ENCODE measurements around the gene TAB2. TPM values are rescaled to one million over a fixed set of nuclear protein-coding genes. Genes with fewer than 3 reads are reported as not detected.

TAB2 gene
- total RNA-seq, 3 donors from 2014 or later: 63.3 to 91.0 (median 75.8) TPM

DNA sequence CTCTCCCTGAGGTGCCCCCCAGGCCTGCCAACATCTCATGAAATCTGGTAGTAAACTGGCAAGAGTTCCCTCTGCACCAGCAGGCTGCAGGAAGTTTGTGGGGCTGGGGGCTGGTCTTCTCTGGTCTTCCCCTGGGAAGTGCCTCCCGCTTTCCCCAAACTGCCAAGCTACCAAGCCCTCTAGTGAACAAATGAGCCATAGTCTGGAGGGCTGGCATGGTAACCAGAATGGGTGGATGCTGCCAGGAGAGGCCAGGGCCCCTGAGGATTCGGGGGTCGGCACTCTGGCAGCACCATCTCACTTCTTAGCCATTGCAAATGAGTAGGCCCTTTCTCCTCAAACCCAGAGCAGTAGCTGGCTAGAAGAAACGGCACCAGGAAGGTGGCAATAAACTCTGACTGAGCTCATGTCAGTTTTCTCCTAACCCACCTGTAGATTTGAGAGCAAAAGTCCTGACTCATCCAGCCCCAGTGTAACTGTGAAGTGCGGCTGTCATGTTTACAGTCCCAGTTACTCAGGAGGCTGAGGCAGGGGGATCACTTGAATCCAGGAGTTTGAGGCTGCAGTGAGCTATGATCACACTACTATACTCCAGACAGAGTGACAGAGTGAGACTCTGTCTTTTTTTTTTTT, 131.4 kb downstream of the TAB2 start:
- H3K27me3 ChIP-seq: no peaks in the 10 kb centered on the region
- H3K4me3 ChIP-seq: no peak overlapping the region
- no peaks in the 10 kb centered on the region for H3K36me3 ChIP-seq
- H3K4me1 ChIP-seq: peaks cover 4 to 6% of the 10 kb centered on the region in 2 donors
- intact Hi-C loops (cut with DNase I; ENCODE audit: low total_unique reads): no loop called here
- DNase-seq (ENCODE audit: low spot score in 2 of 2): no peak
- TF ChIP-seq, protein P1, sequence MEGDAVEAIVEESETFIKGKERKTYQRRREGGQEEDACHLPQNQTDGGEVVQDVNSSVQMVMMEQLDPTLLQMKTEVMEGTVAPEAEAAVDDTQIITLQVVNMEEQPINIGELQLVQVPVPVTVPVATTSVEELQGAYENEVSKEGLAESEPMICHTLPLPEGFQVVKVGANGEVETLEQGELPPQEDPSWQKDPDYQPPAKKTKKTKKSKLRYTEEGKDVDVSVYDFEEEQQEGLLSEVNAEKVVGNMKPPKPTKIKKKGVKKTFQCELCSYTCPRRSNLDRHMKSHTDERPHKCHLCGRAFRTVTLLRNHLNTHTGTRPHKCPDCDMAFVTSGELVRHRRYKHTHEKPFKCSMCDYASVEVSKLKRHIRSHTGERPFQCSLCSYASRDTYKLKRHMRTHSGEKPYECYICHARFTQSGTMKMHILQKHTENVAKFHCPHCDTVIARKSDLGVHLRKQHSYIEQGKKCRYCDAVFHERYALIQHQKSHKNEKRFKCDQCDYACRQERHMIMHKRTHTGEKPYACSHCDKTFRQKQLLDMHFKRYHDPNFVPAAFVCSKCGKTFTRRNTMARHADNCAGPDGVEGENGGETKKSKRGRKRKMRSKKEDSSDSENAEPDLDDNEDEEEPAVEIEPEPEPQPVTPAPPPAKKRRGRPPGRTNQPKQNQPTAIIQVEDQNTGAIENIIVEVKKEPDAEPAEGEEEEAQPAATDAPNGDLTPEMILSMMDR (IDR thresholded peaks at IDR 0.05): no peak
- TF ChIP-seq POLR2AphosphoS5 (IDR thresholded peaks at IDR 0.05): no peak
- no peak for TF ChIP-seq POLR2A (IDR thresholded peaks at IDR 0.05)
- no peaks in the 10 kb centered on the region for H3K9me3 ChIP-seq
- H3K27ac ChIP-seq: no peak overlapping the region

DNA sequence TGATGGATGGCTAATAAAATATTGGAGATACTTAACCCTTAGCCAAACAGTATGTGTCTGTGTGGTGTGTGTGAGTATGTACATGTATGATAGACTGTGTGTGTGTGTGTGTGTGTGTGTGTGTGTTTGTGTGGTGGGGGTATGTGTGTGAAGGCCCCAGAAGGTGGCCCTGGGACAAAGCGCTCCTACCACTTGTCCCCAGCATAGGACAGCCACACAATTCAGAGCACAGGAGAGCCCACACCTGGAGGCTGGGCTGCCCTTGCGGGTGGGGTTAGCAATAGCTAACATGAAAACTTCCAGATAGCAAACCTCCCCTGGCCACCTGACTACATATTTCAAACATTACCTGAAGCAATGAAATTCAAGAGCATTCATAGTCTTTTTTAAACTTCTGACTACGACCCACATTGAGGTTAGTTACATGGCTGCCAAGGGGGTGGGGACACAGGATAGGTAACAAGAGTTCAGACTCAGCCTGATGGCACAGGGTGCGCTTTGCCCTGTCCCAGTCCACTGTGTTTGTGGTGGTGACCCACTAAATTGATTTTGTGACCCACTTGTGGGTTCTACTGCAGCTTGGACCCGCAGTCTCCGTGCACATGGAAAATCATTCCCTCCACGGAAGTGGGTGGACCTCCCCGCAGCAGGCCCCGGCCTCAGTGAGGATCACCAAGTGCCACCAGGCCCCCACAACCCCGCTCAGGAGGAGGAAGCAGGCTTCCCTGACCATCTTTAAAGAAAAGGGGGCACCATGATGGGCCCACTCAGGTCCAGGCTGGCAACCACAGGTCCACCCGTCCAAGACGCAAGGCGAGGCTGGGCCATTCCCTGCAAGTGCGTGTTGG, 132.5 kb downstream of the TAB2 start:
- Histone ChIP-seq H3K4me1 (peaks cover 13 to 15% of the 10 kb centered on the region in 2 donors), H3K27me3 (no peaks in the 10 kb centered on the region), H3K9me3 (no peaks in the 10 kb centered on the region), H3K27ac (no peak overlapping the region), H3K4me3 (peak overlapping the region; percentile 40 to 80 (median 48)), H3K36me3 (no peaks in the 10 kb centered on the region)
- intact Hi-C loops (cut with DNase I; ENCODE audit: low total_unique reads): no loop called here
- TF ChIP-seq, protein P1 (IDR thresholded peaks at IDR 0.05): no peak
- no peak for TF ChIP-seq POLR2AphosphoS5 (IDR thresholded peaks at IDR 0.05)
- no peak for TF ChIP-seq POLR2A (IDR thresholded peaks at IDR 0.05)
- DNase-seq (ENCODE audit: low spot score in 2 of 2): no peak

DNA sequence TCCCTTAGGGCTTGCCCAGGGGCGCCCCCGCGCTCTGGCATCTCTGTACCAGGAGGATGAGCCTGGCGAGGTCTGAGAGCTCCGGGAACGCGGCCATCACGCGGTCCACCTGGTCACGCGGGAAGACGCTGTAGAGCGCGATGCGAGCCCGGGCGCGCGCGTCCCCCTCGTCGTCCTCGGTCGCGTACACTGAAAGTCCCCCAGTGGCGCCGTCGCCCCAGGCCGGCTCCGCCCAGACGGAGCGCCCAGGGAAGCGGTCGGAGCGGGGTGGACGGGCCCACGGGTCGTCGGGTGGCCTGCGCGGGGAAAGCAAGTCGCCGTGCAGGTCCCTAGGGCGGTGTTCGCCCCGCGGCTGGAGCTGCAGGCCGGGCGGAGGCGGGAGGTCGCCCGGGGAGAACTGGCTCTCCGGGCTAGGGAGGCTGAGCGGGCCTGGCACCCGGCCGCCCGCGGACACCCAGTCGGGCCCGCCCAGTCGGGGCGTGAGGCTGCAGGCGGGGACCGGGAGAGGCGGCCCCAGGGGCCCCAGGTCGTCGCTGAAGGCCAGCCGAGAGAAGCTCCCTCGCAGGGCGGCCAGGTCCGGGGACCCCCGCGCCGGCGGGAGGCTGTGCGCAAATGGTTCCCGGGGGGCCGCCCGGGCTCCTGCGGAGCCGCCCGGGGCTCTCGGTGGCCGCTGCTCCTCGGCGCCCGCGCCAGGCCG, 133.3 kb downstream of the TAB2 start:
- no peaks in the 10 kb centered on the region for H3K36me3 ChIP-seq
- H3K4me1 ChIP-seq: peaks cover 13 to 15% of the 10 kb centered on the region in 2 donors
- peak overlapping the region; percentile 40 to 80 (median 48) for H3K4me3 ChIP-seq
- TF ChIP-seq, protein P1 (IDR thresholded peaks at IDR 0.05): no peak
- TF ChIP-seq POLR2A (IDR thresholded peaks at IDR 0.05) (no peak), POLR2AphosphoS5 (IDR thresholded peaks at IDR 0.05) (no peak)
- no peaks in the 10 kb centered on the region for H3K9me3 ChIP-seq
- intact Hi-C loops (cut with DNase I; ENCODE audit: low total_unique reads): no loop called here
- H3K27ac ChIP-seq: no peak overlapping the region
- DNase-seq (ENCODE audit: low spot score in 2 of 2): peak in 1 of 2 donors; percentile 26
- H3K27me3 ChIP-seq: no peaks in the 10 kb centered on the region

DNA sequence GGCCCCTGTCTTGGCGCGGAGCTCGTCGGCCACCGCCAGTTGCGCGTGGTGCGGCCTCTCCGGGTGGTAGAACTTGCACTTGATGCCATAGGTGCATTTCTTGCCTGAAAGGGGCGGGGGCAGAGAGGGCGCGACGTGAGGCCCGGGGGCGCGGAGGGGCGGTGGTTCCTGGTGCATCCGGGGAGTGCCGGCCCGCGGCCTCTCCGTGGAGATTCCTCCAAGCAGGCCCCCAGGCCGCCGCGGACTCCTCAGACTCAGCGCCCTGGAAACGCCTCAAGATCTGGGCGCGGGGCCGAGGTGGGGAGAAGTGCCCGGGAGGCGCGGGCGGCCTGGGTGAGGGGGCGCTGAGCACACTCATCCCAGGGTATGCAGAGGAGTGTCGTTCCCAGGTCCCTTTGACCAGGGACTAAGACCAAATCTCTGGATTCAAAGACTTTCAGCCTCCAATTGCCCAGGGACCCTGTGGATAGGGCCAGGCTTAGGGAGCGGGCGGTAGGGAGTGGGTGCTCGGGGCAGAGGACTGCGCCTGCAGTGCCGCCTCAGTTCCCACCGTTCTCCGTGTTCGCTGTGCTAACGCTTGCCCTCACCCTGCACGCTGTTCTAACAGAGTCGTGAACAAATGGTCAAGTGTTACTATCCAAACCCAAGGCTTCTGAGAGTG, 134.0 kb downstream of the TAB2 start:
- no peak overlapping the region for H3K27ac ChIP-seq
- intact Hi-C loops (cut with DNase I; ENCODE audit: low total_unique reads): no loop called here
- DNase-seq (ENCODE audit: low spot score in 2 of 2): no peak

More for the DNA sequence above, 134.0 kb downstream of the TAB2 start:
- Histone ChIP-seq H3K4me3 (peak overlapping the region; percentile 40 to 80 (median 48)), H3K9me3 (no peaks in the 10 kb centered on the region), H3K4me1 (peaks cover 13 to 15% of the 10 kb centered on the region in 2 donors), H3K27me3 (no peaks in the 10 kb centered on the region), H3K36me3 (no peaks in the 10 kb centered on the region)
- TF ChIP-seq, protein P1 (IDR thresholded peaks at IDR 0.05): no peak
- TF ChIP-seq POLR2AphosphoS5 (IDR thresholded peaks at IDR 0.05): no peak
- no peak for TF ChIP-seq POLR2A (IDR thresholded peaks at IDR 0.05)
